Large intestine (tissue), 3 donors: Measurements from ENCODE around the gene LRRC8B. TPM values are rescaled to one million over a fixed set of nuclear protein-coding genes. Genes with fewer than 3 reads are reported as not detected.

ENCODE experiments used
- DNase-seq, 2 donors: peaks; one replicate each; pipeline versions ENCODE4 v3.0.0 to v3.0.0-alpha.2; 2013
- H3K27ac ChIP-seq: one replicate; pipeline ENCODE4 v1.5.1; 2013; ENCODE audit warnings: low read length
- H3K27me3 ChIP-seq: 2 replicates; pipeline ENCODE4 v1.6.1; 2013; ENCODE audit warnings: low read length; ENCODE audit not compliant: control insufficient read depth, insufficient read depth
- H3K36me3 ChIP-seq: 2 replicates; pipeline ENCODE4 v1.6.1; 2013; ENCODE audit warnings: low read length; ENCODE audit not compliant: control insufficient read depth, insufficient read depth
- H3K4me1 ChIP-seq: one replicate; pipeline ENCODE4 v1.6.1; 2013; ENCODE audit warnings: low read length; ENCODE audit not compliant: control insufficient read depth, insufficient read depth
- H3K4me3 ChIP-seq: one replicate; pipeline ENCODE4 v1.5.1; 2013; ENCODE audit warnings: low read length
- H3K9me3 ChIP-seq: one replicate; pipeline ENCODE4 v1.6.1; 2013; ENCODE audit warnings: mild to moderate bottlenecking, low read depth, low read length, moderate library complexity; ENCODE audit not compliant: control insufficient read depth
- WGBS: methylation state at CpG from one replicate; pipeline ENCODE4 v1.1.5; 2013; ENCODE audit warnings: low lambda C conversion rate; ENCODE audit not compliant: insufficient coverage; 5-methylcytosine and 5-hydroxymethylcytosine counted together
- polyA plus RNA-seq: library from polyadenylated mRNA; unstranded; fragments of 120-200 nt; gene quantifications from one replicate; pipeline ENCODE4 v1.2.1, GENCODE V29; 2013

The LRRC8B gene
- polyA plus RNA-seq, 1 donor = 10.2 TPM

DNA sequence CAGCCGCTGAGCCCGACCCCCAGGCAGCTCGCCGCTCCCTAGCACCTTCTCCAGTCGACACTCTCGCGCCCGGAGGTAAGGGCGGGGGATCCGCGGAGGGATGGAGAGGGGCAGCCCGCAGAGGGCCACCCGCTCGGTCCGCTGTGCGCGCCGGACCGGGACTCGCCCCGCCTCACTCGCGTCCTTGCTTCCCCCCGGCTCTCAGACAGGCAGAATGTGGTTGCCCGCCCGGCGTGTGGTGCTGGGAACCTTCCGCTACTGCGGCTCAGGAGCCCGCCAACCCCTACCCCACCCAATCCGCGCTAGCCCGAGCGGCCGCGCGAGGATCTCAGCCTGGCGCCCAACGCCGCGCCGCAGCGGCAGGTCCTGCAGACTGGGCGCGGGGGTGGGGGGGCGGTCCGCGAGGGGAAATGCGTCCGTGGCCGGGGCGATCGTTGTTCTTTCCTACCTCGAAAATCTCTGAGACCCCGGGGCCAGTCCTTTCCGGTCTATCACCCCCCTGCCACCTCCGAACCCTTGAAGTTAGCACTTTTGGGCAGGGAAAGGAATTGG, 108.7 kb downstream of the LRRC8B start:
- WGBS = no CpG with 5 or more reads among the region's 57 CpGs
- DNase-seq = peak in 1 of 2 donors; percentile 7
- Histone ChIP-seq H3K4me1 (peaks cover 7% of the 10 kb centered on the region), H3K27ac (no peak overlapping the region), H3K27me3 (peaks cover 20% of the 10 kb centered on the region), H3K36me3 (no peaks in the 10 kb centered on the region), H3K9me3 (no peaks in the 10 kb centered on the region), H3K4me3 (peak overlapping the region; percentile 61)

DNA sequence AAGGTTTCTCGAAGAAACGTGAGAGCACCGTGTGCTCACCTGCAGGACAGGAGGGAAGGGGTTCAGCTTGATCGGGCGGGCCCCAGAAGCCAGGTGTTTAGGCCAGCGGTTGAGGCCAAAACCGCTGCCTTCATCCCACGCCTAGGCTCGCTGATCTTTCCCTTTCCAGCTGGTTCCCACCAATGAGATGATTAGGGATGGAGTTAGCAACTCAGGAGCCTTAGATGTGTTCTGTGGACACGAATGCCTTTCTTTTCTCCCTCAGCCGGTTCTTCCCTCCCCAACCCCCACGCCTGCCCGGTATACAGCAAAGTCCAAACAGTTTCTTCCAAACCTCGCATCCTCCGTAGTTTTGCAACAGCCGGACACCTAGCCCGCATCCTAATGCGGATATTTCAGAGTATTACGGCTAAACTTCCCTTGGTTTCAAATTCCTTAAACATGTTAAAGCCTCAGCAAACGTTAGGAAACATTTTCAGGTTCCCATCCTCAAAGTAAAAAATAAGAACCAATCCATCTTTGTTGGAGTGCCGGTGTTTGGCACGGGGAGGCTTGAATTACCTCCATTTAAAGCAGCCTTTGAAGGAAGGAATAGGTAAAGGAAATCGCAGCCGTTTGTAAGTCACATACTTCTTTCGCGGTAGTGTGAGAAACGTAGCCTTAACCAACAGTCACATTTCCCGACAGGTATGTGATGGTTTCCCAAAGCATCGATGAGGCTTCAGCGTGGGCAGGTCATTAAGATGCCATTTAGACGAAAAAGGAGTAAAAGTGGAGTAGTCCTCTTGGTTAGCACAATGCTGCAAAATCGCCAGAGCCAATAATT, 109.4 kb downstream of the LRRC8B start:
- peak overlapping the region; percentile 61 for H3K4me3 ChIP-seq
- peak in 1 of 2 donors; percentile 32 for DNase-seq
- 27% methylated on average over 4 of the region's 32 CpGs for WGBS
- no peaks in the 10 kb centered on the region for H3K36me3 ChIP-seq
- no peaks in the 10 kb centered on the region for H3K9me3 ChIP-seq
- H3K4me1 ChIP-seq = peaks cover 7% of the 10 kb centered on the region
- peaks cover 20% of the 10 kb centered on the region for H3K27me3 ChIP-seq
- no peak overlapping the region for H3K27ac ChIP-seq

DNA sequence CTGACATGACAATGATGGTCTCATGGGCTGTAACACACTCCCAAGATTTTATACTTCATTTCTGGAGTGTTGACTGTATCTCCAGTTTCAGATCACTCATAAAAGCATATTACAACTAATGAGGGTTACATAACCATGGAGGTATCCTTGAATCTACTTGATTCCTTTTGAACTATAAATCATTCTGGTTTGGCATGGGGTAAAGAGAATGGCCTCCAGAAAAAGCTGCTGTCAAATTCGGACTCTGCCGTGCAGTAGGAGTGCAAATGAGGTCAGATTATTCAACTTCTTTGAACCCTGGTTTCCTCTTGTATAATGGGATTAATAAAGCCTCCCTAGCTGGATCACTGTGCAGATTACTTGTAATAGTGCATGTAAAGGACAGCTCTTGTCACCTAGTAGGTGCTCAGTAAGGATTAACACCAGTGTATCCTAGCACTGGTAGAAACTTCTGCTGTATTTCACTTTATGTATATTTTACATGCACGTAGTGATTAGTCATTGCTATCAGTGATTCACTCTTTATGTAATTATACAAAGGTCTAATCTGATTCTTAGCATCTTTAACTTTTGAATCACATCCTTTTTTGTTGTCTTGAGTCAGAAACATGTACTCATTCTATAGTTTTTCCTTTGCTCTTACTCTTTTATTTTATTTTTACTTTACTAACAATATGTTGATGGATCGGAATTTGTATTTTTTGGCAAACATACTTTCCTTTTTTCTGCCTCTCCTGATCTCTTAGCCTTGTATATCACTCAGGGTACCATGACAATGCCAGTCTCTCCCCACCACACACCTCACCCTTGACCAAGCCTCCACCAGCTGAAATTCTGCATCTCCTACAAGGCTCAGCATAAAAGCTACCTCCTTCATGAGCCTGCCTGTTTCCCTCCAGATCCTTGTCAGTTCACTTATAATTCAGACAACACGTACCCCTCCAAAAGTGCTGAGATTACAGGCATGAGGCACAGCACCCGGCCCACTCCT, 111.5 kb downstream of the LRRC8B start:
- WGBS = 85% methylated on average over 4 of the region's 6 CpGs
- DNase-seq = no peak
- H3K4me1 ChIP-seq = peaks cover 7% of the 10 kb centered on the region
- H3K9me3 ChIP-seq = no peaks in the 10 kb centered on the region
- no peaks in the 10 kb centered on the region for H3K36me3 ChIP-seq
- no peak overlapping the region for H3K27ac ChIP-seq
- no peak overlapping the region for H3K4me3 ChIP-seq
- H3K27me3 ChIP-seq = peaks cover 20% of the 10 kb centered on the region

DNA sequence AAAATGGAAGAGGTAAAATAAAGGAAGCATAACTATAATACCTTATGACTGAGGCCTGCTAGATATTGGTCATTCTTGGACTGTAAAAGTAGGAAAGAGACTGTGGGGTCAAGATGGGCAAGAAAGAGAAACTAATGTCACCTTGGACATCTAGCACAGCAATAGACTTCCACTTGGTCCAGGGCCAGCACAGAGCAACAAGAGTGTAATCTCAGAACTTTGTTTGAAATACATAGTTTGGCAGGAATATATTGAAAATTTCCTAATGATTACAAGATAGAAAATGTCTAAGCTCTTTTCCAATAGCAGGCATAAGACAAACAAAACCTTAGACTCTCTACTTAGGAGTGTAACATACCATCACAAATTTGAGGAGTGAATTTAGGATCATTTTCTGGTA, 112.9 kb downstream of the LRRC8B start:
- no peaks in the 10 kb centered on the region for H3K9me3 ChIP-seq
- H3K4me1 ChIP-seq = peaks cover 2% of the 10 kb centered on the region

DNA sequence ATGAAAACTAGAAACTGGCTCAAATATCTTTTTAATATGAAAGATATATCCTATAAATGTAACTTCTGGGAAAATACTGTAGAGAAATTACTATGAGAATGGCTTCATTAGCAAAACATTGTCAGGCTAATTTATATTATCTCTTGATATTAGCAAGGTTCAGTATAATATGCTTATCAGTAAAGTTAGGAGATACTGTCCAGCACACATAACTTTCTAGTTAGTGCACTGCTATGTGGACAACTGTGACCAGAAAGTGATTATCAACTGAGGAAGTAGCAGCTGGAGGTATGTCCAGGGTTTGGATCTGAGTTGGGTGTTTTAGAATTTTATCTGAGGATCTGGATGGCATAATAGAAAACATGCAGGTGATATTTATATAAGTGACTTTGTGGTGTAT, 115.8 kb downstream of the LRRC8B start:
- Histone ChIP-seq H3K4me1 (no peaks in the 10 kb centered on the region), H3K4me3 (no peak overlapping the region), H3K27ac (no peak overlapping the region), H3K36me3 (no peaks in the 10 kb centered on the region), H3K9me3 (no peaks in the 10 kb centered on the region), H3K27me3 (no peaks in the 10 kb centered on the region)
- DNase-seq = no peak

More for the DNA sequence above, 112.9 kb downstream of the LRRC8B start:
- H3K36me3 ChIP-seq = no peaks in the 10 kb centered on the region
- no peak overlapping the region for H3K27ac ChIP-seq
- DNase-seq = no peak
- peaks cover 16% of the 10 kb centered on the region for H3K27me3 ChIP-seq
- H3K4me3 ChIP-seq = no peak overlapping the region

DNA sequence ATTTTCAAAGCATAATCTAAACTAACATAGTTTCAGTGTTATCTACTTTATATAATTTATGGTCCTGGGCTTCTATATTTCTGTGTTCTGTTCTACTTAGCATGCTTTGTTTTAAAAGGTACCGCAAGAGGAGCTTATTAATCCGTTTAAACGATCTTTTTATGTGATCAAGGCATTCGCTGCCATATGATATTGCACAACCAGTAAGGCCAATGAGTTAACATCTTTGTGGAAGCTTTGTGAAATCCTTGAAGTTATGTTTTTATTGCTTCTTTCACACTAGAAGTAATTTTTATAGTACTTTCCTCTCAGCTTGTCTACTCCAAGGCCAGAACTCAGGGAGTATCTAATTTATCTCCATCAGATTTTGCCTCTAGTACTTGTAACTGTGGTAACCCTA, 117.2 kb downstream of the LRRC8B start:
- Histone ChIP-seq H3K36me3 (no peaks in the 10 kb centered on the region), H3K4me3 (no peak overlapping the region), H3K27ac (no peak overlapping the region), H3K9me3 (peaks cover 6% of the 10 kb centered on the region), H3K4me1 (no peaks in the 10 kb centered on the region), H3K27me3 (no peaks in the 10 kb centered on the region)
- WGBS = 80% methylated on average over 1 of the region's 4 CpGs
- DNase-seq = peak in 1 of 2 donors; percentile 13

DNA sequence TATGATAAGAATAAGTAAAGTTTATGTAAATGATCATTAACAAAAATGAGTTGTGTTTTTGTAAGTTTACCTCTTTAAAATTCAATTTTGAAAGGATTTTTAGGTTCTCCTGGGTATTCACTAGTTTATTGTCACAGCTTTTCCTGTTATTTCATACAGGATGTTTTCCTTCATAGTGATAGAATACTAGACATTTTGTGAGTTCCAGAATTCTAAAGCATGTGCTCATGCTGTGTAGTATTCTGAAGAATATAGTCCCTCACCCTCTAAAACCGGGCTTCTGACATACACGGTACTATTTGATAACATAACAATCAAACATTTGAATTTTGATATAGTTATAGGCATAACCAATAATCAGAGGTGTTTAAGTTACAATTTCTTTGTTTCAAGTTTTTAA, 118.9 kb downstream of the LRRC8B start:
- no peak overlapping the region for H3K4me3 ChIP-seq
- H3K27ac ChIP-seq = no peak overlapping the region
- H3K36me3 ChIP-seq = no peaks in the 10 kb centered on the region
- peaks cover 6% of the 10 kb centered on the region for H3K9me3 ChIP-seq
- DNase-seq = no peak
- WGBS = no CpG with 5 or more reads among the region's 2 CpGs
- H3K4me1 ChIP-seq = no peaks in the 10 kb centered on the region
- H3K27me3 ChIP-seq = no peaks in the 10 kb centered on the region

DNA sequence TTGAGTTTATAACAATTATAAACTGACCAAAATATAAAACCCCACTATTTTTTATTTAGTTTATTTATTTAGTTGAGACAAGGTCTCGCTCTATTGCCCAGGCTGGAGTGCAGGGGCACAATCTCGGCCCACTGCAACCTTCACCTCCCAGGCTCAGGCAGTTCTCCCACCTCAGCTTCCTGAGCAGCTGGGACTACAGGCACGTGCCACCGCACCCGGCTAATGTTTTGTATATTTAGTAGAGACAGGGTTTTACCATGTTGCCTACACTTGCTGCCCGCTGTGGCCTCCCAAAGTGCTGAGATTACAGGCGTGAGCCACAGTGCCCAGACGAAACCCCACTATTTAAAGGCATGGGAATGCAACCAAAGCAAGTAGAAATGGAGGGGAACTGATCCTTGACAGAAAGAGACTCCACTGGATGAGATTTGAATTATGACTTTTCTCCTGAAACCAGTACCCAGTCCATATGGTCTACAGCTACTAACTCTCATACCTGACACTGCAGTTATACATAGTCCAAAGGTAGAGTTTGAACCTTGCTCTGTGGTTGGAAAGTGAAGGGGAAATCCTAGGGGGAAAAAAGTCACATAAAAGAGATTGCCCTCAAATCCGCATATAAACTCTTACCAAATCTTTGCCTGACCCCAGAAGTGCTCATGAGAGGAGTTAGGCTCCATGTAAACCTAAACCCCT, 119.6 kb downstream of the LRRC8B start:
- H3K4me1 ChIP-seq = no peaks in the 10 kb centered on the region
- H3K27ac ChIP-seq = no peak overlapping the region
- H3K36me3 ChIP-seq = no peaks in the 10 kb centered on the region
- peaks cover 6% of the 10 kb centered on the region for H3K9me3 ChIP-seq
- DNase-seq = no peak
- H3K4me3 ChIP-seq = no peak overlapping the region
- no peaks in the 10 kb centered on the region for H3K27me3 ChIP-seq
- no CpG with 5 or more reads among the region's 9 CpGs for WGBS

DNA sequence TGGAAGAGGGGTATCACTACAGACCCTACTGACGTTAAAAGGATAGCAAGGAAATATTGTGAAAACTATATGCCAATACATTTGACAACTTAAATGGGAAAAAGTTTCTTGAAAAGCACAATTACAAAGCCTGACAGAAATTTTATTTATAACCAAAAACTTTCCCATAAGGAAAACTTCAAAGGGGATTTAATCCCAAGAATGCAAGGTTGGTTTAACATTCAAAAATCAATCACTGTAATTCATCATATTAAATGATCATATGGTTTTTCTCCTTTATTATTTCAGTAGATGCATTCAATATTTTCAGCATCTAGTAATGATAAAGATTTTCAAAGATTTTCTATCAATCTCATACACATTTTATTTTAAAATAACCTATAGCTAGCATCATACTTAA, 121.6 kb downstream of the LRRC8B start:
- no peak overlapping the region for H3K4me3 ChIP-seq
- H3K4me1 ChIP-seq = no peaks in the 10 kb centered on the region
- H3K9me3 ChIP-seq = peaks cover 6% of the 10 kb centered on the region
- DNase-seq = no peak
- H3K36me3 ChIP-seq = no peaks in the 10 kb centered on the region
- WGBS = 50% methylated on average over 1 of the region's 1 CpG
- no peak overlapping the region for H3K27ac ChIP-seq
- H3K27me3 ChIP-seq = no peaks in the 10 kb centered on the region
